ENCODE measurements around the gene FAM210B. TPM values are rescaled to one million over a fixed set of nuclear protein-coding genes. Genes with fewer than 3 reads are reported as not detected.

The FAM210B gene
- polyA plus RNA-seq, 2 of the 4 experiments (the other 2 are of a cell fraction): 9.1 to 13.1 TPM

- TF ChIP-seq ATOH8 (CRISPR knock-in tag; IDR thresholded peaks at IDR 0.05; ENCODE audit: low read depth) (no peak), NFE2L2 (conservative IDR thresholded peaks at IDR 0.05; ENCODE audit: low read length) (no peak), TP53 (CRISPR knock-in tag; IDR thresholded peaks at IDR 0.05) (no peak), RFX5 (IDR thresholded peaks at IDR 0.05) (no peak), POLR2AphosphoS2 (conservative IDR thresholded peaks at IDR 0.05; ENCODE audit: low read length) (no peak), CHD4 (IDR thresholded peaks at IDR 0.05; ENCODE audit: borderline replicate concordance) (no peak), MYC (IDR thresholded peaks at IDR 0.05; ENCODE audit: borderline replicate concordance, low read length) (no peak), HOXB5 (CRISPR knock-in tag; IDR thresholded peaks at IDR 0.05) (no peak), JUN (IDR thresholded peaks at IDR 0.05) (no peak), BCL3 (IDR thresholded peaks at IDR 0.05) (no peak), MAZ (IDR thresholded peaks at IDR 0.05; ENCODE audit: borderline replicate concordance, low read depth, low read length) (no peak), ZFP36 (IDR thresholded peaks at IDR 0.05; ENCODE audit: borderline replicate concordance, partially characterized antibody) (no peak), HDAC2 (IDR thresholded peaks at IDR 0.05) (no peak), KDM1A (IDR thresholded peaks at IDR 0.05; ENCODE audit: low read depth) (no peak), CEBPB (IDR thresholded peaks at IDR 0.05) (no peak)
- TF ChIP-seq, protein P1, sequence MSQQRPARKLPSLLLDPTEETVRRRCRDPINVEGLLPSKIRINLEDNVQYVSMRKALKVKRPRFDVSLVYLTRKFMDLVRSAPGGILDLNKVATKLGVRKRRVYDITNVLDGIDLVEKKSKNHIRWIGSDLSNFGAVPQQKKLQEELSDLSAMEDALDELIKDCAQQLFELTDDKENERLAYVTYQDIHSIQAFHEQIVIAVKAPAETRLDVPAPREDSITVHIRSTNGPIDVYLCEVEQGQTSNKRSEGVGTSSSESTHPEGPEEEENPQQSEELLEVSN (IDR thresholded peaks at IDR 0.05; ENCODE audit: borderline replicate concordance, low read depth): no peak
- TF ChIP-seq, protein P2, sequence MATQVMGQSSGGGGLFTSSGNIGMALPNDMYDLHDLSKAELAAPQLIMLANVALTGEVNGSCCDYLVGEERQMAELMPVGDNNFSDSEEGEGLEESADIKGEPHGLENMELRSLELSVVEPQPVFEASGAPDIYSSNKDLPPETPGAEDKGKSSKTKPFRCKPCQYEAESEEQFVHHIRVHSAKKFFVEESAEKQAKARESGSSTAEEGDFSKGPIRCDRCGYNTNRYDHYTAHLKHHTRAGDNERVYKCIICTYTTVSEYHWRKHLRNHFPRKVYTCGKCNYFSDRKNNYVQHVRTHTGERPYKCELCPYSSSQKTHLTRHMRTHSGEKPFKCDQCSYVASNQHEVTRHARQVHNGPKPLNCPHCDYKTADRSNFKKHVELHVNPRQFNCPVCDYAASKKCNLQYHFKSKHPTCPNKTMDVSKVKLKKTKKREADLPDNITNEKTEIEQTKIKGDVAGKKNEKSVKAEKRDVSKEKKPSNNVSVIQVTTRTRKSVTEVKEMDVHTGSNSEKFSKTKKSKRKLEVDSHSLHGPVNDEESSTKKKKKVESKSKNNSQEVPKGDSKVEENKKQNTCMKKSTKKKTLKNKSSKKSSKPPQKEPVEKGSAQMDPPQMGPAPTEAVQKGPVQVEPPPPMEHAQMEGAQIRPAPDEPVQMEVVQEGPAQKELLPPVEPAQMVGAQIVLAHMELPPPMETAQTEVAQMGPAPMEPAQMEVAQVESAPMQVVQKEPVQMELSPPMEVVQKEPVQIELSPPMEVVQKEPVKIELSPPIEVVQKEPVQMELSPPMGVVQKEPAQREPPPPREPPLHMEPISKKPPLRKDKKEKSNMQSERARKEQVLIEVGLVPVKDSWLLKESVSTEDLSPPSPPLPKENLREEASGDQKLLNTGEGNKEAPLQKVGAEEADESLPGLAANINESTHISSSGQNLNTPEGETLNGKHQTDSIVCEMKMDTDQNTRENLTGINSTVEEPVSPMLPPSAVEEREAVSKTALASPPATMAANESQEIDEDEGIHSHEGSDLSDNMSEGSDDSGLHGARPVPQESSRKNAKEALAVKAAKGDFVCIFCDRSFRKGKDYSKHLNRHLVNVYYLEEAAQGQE (IDR thresholded peaks at IDR 0.05): no peak
- TF ChIP-seq, protein P3, sequence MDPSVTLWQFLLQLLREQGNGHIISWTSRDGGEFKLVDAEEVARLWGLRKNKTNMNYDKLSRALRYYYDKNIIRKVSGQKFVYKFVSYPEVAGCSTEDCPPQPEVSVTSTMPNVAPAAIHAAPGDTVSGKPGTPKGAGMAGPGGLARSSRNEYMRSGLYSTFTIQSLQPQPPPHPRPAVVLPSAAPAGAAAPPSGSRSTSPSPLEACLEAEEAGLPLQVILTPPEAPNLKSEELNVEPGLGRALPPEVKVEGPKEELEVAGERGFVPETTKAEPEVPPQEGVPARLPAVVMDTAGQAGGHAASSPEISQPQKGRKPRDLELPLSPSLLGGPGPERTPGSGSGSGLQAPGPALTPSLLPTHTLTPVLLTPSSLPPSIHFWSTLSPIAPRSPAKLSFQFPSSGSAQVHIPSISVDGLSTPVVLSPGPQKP (IDR thresholded peaks at IDR 0.05; ENCODE audit: low read depth, low read length): no peak
- TF ChIP-seq, protein P4, sequence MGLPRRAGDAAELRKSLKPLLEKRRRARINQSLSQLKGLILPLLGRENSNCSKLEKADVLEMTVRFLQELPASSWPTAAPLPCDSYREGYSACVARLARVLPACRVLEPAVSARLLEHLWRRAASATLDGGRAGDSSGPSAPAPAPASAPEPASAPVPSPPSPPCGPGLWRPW (IDR thresholded peaks at IDR 0.05): no peak
- ChIA-PET POLR2A (interaction anchor here (1.4 kb wide), 1 partner anchor 9 kb away, joined by 6 read pairs; the partner anchor contains the start of genes AURKA and CSTF1), CTCF (interaction anchor here (1.4 kb wide), 1 partner anchor 51 kb away, joined by 3 read pairs; no protein-coding TSS in a partner anchor)
- Histone ChIP-seq H3K27ac (no peak overlapping the region), H3K4me1 (peaks cover 4% of the 10 kb centered on the region; the same call in 1 of the 3 replicates), H3K4me3 (no peak overlapping the region), H3K9me3 (no peaks in the 10 kb centered on the region), H3K4me2 (no peak overlapping the region)
- WGBS (ENCODE audit: missing lambda C conversion rate): 91% methylated on average over 8 of the region's 8 CpGs
- no peak for FAIRE-seq
- no peak for DNase-seq (ENCODE audit: low read depth in 1 of 2, low spot score in 1 of 2)
- ATAC-seq: no peak
These were observed 24.6 kb downstream of the FAM210B start for GRCh38 chr20:56383334-56383733.
